NCI-H446 (cell line): ENCODE measurements around the gene MAP7D3.
"Not testable (repeated sequence)": the region's sequence is repeated elsewhere in the genome, so short reads cannot be mapped to it uniquely, and the experiment has no call there.

Experiments
- DNase-seq, 2 experiments: peaks; one replicate each; lab custom pipeline; 2025; lab: John Stamatoyannopoulos, UW

MAP7D3 gene

GRCh38 chrX:136183172-136183571 is 68.0 kb downstream of the MAP7D3 start:
- no peak for DNase-seq

DNA sequence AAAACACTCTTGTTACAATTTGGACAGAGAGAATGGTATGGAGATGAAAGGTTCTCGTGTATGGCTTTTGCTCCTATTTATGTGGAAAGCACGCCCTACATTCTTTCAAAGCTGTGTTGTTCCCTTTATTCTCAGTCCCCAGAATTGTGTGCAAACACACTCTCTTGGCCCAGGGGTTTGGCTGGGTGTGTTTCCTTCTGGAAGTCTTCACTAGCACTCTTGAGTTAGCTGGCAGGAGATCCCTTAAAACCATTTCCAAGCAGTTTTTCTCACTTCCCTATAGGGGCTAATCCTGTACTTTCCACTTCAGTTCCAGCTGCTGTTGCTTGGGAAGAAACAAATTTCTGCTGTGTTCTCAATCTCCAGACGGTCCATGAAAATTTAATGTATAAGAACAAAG is 68.8 kb downstream of the MAP7D3 start:
- no peak for DNase-seq

DNA sequence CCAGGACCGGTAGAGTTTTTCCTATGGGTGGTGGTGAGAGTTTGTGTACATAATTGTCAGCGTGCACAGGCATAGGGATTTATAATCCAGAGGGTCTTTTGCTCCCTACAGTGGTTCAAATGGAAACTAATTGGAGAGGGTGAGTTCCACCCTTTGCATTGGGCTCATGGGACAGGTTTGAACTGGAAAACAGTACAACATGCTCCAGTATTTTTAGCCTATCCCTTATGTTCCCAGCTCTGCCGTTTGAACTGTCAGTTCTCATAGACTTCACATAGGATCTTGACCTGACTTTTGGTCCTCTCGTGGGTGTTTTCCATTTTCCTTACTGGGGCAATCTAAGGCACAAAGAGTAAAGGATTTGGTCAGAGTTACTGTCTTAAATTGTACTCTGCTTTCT is 72.1 kb downstream of the MAP7D3 start:
- DNase-seq = no peak

- no peak for DNase-seq
Observed at GRCh38 chrX:136176399-136176825, 74.8 kb downstream of the MAP7D3 start.

GRCh38 chrX:136171420-136171819 is 79.8 kb downstream of the MAP7D3 start:
- no peak for DNase-seq

GRCh38 chrX:136170139-136170800 is 80.9 kb downstream of the MAP7D3 start:
- no peak for DNase-seq

DNA sequence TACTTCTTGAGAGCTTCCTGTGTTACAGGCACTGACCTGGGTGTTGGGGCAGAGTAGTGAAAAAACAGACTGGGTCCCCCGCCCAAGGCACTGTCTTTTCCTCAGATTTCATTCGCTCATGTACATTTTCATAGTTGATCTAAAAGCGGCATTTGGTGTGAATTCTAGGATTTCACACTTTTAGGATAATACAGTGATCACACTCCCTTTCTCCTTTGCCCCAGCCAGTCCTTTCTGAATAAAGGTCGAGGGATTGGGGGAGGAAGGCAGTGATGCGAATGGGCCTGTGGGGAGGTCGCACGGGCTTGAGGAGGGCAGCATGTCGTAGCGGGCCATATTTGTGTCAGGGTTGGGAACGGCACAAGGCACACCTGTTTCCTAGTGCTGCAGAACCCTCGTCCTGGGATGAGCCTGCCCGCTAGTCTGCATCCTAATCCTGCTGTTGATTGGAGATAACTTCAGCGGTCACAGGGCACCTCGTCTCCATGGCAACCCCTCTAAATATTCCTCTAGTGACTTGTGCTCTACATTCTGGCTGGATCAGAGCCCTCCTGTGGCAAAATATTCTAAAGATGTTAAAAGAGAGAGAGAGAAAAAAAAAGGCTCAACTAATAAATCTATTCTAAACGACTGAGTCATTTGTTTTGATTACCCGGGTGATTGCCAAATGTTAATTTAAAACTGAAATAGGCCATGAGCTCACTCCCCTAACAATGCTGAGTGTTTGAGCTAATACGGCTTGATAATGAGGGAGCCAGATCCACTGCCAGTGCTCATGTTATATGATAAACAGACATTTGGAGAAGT is 82.1 kb downstream of the MAP7D3 start:
- peak; percentile 70 to 83 for DNase-seq

- not testable (repeated sequence) for DNase-seq
Observed at GRCh38 chrX:136167989-136168388, 83.2 kb downstream of the MAP7D3 start.

GRCh38 chrX:136166221-136166855 is 84.9 kb downstream of the MAP7D3 start:
- DNase-seq = no peak

DNA sequence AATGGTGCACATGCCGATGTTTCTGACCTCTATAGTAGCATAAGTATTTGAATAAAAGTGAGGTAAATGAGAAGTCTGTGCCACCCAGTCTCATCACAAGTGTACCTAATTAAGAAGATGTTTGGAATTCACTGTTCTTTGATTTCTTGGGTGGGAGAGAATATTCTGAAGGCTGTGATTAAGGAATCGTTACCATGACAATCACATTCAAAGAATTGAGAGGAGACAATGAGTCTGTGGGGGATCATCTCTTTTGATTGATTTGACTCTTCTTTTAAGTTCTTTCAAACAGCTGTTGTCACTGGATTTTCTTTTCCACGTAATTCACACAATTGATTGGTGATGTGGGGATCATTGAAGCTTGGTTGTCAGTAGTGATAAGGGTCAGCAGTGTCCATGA is 85.8 kb downstream of the MAP7D3 start:
- no peak for DNase-seq

DNA sequence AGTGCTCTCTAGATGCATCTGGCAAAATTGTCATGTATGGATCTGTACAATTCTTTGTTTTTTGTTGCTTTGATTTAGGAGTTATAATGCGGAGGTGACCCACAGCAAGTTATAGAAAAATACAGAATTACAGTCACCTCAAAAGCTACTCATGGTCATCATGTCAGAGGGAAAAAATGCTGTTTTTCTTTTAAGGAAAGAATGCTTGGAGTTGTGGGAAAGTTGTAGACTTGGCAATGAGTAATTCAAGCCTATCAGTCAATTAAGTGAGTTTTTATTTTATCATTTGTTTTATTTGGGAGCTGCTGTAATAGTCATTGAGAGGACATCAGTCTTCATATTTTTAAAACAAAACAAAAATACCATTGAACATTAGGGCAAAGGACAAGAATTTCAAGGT is 87.5 kb downstream of the MAP7D3 start:
- no peak for DNase-seq
